Measurements from ENCODE around the gene DNAH8.

DNAH8 gene

DNA sequence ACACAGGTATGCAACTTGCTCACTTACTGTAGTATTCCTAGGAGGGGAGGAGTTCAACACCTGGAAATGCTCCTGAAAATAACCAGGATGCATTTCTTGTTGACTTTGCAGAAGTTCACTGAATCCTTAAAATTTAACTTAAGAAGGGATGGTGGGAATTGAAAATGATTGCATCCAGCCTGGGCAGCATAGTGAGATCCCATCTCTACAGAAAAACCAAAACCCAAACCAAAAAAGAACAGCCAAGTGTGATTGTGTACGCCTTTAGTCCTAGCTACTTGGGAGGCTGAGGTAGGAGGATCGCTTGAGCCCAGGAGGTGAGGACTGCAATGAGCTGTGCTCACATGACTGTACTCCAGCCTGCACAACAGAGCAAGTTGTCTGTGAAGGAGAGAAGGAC, 1.7 kb downstream of the DNAH8 start:
- TF ChIP-seq, protein P1, sequence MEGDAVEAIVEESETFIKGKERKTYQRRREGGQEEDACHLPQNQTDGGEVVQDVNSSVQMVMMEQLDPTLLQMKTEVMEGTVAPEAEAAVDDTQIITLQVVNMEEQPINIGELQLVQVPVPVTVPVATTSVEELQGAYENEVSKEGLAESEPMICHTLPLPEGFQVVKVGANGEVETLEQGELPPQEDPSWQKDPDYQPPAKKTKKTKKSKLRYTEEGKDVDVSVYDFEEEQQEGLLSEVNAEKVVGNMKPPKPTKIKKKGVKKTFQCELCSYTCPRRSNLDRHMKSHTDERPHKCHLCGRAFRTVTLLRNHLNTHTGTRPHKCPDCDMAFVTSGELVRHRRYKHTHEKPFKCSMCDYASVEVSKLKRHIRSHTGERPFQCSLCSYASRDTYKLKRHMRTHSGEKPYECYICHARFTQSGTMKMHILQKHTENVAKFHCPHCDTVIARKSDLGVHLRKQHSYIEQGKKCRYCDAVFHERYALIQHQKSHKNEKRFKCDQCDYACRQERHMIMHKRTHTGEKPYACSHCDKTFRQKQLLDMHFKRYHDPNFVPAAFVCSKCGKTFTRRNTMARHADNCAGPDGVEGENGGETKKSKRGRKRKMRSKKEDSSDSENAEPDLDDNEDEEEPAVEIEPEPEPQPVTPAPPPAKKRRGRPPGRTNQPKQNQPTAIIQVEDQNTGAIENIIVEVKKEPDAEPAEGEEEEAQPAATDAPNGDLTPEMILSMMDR (IDR thresholded peaks at IDR 0.05; ENCODE audit: extremely low read depth, missing control alignments) = no peak
- no peak for DNase-seq (ENCODE audit: low spot score)

DNA sequence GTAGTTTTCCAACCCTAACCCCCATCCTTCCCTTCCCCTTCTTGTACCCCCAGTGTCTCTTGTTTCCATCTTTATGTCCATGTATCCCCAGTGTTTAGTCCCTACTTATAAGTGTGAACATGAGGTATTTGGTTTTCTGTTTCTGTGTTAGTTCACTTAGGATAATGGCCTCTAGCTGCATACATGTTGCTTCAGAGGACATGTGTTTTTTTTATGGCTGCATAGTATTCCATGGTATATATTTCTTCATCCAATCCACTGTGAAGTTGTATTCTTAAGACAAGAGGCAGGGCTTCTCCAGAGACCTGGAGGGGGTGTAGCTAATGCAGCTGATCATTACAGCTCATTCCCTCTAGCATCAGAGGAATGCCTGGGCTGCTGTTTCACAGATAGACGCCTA, 4.2 kb downstream of the DNAH8 start:
- no peak for DNase-seq (ENCODE audit: low spot score)
- TF ChIP-seq, protein P1 (IDR thresholded peaks at IDR 0.05; ENCODE audit: extremely low read depth, missing control alignments) = no peak

DNA sequence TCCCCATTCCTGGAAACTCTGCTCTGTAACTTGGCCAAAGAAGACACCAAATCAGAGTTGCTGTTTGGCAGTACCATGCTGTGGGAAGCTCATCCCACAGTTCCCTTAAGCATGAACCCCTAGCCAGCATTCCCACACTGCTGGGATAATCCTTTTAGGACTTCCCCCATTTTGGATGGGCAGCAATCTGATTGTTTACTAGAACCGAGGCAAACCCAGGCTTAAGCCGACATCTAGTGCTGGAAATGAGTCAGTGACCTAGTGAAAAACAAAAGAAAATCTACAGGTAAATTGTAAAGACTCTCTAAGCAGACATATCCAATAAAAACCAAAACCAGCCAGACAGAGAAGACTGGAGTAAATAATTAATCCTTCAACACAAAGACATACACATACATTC, 5.2 kb downstream of the DNAH8 start:
- TF ChIP-seq, protein P1 (IDR thresholded peaks at IDR 0.05; ENCODE audit: extremely low read depth, missing control alignments) = no peak
- no peak for DNase-seq (ENCODE audit: low spot score)

DNA sequence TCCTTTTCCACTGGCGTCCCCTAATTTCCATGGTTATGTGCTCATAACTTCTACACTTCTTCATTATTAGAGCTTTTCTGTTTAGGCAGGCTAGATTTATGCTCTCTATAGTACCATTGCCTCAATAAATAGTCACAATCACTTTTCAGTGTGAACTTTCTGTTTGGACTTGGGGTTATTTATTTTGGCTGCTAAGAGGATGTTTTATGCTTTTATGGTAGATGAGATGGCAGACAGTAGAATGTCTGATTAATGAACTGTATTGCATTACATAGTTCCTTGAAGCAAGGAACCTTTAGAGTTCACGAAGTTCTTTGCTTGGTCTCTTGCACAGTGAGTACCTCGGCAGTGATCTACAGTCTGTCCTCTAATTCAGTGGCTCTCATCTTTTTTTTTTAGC, 6.9 kb downstream of the DNAH8 start:
- TF ChIP-seq, protein P1 (IDR thresholded peaks at IDR 0.05; ENCODE audit: extremely low read depth, missing control alignments) = no peak
- no peak for DNase-seq (ENCODE audit: low spot score)

DNA sequence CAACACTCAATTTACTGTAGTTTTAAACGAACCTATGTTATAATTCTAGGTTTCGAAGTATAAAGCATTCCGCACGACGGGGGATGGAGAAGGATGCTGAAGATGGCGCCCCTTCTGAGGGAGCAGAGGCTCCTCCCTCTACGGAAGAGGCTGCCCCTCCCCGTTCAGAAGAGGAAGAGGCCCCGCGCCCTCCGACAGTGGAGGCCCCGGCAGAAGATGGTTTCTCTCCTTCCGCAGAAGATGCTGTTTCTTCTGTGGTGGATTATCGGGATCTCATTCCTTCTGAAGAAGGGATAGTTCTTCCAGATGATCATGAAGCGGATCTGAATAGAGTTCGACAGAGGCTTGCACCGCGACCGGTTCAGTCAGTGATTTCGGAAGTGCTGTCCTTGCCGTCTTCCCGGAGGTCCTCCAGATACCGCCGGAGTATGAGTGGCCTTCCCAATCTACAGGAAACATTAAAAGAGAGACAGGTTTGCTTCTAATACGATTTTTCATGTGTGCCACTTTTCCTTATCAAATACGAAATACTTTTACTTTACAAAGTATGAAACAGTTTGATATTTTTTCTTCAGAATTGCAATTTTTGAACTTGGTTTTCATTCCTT, 7.7 kb downstream of the DNAH8 start:
- no peak for DNase-seq (ENCODE audit: low spot score)
- TF ChIP-seq, protein P1 (IDR thresholded peaks at IDR 0.05; ENCODE audit: extremely low read depth, missing control alignments) = no peak

DNA sequence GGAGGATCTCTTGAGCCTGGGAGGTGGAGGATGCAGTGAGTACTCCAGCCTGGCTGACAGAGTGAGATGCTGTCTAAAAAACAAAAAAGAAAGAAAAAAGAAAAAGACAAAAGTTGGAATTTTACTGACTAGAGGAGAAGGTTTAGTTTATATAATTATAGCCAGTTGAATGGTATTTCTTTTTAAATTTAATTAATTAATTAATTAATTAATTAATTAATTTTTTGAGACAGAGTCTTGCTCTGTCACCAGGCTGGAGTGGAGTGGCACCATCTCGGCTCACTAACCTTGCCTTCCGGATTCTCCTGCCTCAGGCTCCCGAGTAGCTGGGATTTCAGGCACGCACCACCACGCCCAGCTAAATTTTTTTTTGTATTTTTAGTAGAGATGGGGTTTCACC, 8.7 kb downstream of the DNAH8 start:
- TF ChIP-seq, protein P1 (IDR thresholded peaks at IDR 0.05; ENCODE audit: extremely low read depth, missing control alignments) = no peak
- no peak for DNase-seq (ENCODE audit: low spot score)

DNA sequence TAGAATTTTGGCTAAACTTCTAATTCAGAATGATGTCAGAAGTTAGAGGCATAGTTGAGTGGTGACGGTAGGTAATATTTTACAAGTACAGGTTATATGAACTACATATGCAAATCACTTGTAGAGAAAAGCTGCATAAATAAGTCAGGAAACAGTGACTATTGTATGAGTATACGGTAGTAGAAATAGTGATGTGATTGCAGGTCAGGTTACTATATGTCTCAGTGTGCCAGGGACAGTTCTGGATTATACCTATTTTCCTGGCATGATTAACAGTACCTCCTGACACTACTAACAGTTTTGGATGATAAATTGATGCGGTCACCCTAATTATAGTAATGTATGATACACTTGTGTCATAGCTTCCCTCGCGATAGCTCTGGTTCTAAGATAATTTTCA, 9.2 kb downstream of the DNAH8 start:
- TF ChIP-seq, protein P1 (IDR thresholded peaks at IDR 0.05; ENCODE audit: extremely low read depth, missing control alignments) = no peak
- DNase-seq (ENCODE audit: low spot score) = no peak
